Activated CD8-positive, alpha-beta memory T cell treated with anti-CD3 and anti-CD28 coated beads, Interleukin-2, amount 50 U/mL, for 4 hours (primary cell): ENCODE results near the gene CAMTA1.
"Not testable (repeated sequence)": the region's sequence is repeated elsewhere in the genome, so short reads cannot be mapped to it uniquely, and the experiment has no call there.

Source experiments
- DNase-seq: peaks from one replicate; pipeline ENCODE4 v3.0.0-alpha.2; 2020

The CAMTA1 gene

GRCh38 chr1:7783826-7784491 is 998.7 kb downstream of the CAMTA1 start, which contains the start of gene PER3:
Gene PER3 (plus strand): TSS chr1:7784291. CDS start chr1:7784878, 587 bp downstream.
- DNase-seq: peak; percentile 90

DNA sequence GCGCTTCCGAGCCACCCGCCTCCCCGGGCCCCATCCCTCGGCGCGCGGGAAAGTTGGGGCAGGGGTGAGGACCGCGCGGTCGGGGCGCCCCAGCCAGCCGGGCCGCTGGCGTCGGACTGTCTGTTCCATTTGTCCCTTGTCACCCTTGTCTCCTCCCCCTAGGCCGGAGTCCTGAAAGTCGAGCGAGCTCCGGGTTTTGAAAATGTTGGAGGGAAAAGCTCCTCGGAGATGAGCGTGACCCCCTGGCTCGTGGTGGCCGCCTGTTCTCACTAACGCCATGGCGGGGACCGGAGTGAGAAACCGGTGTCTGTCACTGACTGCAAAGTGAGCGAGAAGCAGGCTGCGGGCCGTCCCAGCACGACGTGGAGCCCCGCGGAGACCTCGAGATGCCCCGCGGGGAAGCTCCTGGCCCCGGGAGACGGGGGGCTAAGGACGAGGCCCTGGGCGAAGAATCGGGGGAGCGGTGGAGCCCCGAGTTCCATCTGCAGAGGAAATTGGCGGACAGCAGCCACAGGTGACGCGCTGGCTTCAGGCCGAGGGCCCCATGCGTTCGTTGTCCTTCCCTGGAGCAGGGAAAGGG is 999.3 kb downstream of the CAMTA1 start:
- DNase-seq: no peak

DNA sequence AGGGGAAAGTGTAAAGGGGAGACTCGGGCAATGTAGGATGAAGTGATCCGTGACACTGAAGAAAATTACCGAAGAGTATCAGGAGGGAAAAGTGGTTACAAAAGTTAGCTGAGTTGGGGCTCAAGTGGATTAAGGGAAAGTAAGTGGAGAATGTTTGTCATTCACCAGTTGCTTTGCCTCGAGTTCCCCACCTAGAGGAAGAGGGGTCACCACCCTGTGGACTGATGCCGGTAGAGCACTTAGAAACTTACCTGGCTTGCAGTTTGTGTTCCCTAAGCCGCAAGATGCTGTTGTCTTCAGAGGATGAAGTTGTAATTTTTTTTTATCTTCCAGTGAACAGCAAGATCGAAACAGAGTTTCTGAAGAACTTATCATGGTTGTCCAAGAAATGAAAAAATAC is 999.9 kb downstream of the CAMTA1 start:
- no peak for DNase-seq

DNA sequence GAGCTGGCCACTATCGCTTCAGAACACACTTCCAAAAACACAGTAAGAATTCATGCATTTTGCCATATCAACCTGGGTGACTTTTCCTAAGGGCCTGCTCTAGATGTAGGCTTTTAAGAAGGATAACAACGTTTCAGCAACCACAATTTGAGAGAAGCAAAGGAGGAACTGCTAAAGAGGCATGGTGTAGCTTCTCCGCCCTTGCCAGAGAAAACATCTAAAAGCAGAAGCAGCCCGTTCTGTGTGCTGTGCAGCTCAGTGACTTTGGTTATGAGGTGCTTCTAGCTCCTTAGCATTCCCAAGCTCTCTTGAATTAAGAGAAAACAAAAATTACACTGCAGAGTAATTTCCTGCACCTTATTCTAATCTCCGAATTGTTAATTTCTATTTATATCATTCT is 1001.5 kb downstream of the CAMTA1 start:
- DNase-seq: no peak

DNA sequence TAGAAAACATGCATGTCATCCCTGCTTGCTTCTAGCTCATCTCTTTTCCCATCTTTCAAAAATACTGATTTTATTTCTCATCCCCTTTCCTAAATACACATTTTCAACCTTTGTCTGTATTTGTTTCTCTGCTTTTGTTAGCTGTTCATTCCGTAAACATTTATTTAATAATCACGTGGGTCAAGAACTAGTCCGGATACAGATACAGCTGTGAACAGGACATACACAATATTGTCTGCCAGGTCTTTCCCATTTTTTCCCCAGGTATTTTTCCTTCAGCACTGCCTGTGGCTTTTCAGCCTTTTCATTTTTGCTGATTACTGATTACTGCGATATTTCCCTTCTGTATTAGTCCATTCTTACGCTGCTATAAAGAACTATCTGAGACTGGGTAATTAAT is 1004.6 kb downstream of the CAMTA1 start:
- DNase-seq: no peak

DNA sequence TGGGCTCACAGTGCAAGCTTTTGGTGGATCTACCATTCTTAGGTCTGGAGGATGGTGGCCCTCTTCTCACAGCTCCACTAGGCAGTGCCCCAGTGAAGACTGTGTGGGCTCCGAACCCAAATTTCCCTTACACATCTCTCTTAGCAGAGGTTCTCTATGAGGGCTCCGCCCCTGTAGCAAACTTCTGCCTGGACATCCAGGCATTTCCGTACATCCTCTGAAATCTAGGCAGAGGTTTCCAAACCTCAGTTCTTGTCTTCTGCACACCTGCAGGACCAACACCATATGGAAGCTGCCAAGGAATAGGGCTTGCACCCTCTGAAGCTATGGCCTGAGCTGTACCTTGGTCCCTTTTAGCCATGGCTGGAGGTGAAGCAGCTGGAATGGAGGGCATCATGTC is 1005.8 kb downstream of the CAMTA1 start:
- not testable (repeated sequence) for DNase-seq

GRCh38 chr1:7795406-7795805 is 1010.2 kb downstream of the CAMTA1 start:
- DNase-seq: no peak

DNA sequence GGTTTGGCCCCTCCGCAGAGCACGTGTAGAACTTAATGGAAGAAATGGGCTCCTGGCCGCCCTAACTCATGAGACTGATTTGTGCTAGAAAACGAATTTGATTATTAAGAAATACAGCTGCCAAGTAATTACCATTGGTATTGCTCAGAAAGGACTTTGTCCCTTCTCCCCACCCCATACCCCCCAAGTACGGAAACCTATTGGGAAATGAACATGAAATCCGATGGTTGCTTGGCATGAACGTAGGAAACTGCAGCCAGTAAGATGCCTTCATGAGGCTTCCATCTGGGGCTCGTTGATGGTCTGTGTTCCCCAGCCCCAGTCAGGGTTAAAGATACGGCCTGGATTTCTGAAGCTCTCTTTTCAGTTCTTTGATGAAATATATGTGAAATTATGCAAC is 1020.2 kb downstream of the CAMTA1 start:
- no peak for DNase-seq

DNA sequence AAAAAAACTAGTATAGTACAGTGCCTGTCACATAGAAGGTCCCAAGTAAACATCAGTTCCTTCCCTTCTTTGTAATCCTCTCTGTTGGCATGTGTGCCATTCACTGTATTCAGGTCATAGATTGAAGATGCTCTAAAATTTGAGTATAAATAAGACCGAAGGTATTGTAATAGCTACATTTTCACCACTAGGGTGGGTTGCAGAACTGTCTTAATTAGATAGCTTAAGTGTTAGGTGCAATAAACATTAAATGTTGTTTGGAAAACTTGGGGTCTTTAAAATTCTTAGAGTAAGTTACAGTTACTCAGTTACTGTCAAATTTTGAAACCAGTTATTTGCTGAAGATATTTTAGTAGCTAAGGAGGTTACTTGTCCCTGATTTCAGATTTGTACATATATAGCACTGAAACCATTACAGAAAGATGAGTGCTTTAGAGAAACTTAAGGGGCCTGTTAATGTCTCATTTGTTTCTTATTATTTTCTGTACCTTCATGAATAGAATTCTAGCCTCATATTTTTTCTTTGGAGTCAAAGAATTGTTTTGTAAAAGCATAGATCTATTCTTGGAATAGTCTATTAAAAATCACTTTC is 1023.1 kb downstream of the CAMTA1 start:
- DNase-seq: no peak

GRCh38 chr1:7809742-7810141 is 1024.5 kb downstream of the CAMTA1 start:
- DNase-seq: no peak

- DNase-seq: peak; percentile 28
These were observed 1025.1 kb downstream of the CAMTA1 start for GRCh38 chr1:7810395-7810794.

DNA sequence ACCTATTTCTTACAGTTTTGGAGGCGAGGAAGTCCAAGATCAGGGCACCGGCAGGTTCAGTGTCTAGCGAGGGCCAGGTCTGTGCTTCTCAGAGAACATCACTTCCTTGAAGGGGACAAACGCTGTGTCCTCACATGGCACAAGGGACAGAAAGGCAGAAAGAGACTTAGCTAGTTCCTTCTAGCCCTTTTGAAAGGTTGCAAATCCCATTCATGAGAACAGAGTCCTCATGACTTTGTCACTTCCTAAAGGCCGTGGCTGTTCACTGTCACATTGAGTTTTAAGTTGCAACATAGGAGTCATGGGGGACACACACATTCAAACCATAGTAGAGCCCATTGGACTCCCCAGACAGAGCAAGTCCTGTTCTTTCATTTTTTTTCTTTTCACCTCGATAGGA is 1026.2 kb downstream of the CAMTA1 start:
- no peak for DNase-seq

GRCh38 chr1:7813677-7814373 is 1028.6 kb downstream of the CAMTA1 start:
- no peak for DNase-seq
